Left ventricle myocardium inferior (tissue), 1 donor: Measurements from ENCODE around the gene CNN3. TPM values are rescaled to one million over a fixed set of nuclear protein-coding genes. Genes with fewer than 3 reads are reported as not detected.

Experiments used
- DNase-seq: peaks from one replicate; pipeline ENCODE4 v3.0.0-alpha.2; 2020
- H3K27ac ChIP-seq: fragments of 200-600 bp; replicated peaks from 2 replicates; pipeline ENCODE4 v1.8.0; 2021
- H3K27me3 ChIP-seq: fragments of 200-600 bp; 2 replicates; pipeline ENCODE4 v1.8.0; 2021; ENCODE audit warnings: low read depth
- H3K36me3 ChIP-seq: fragments of 200-600 bp; 2 replicates; pipeline ENCODE4 v1.8.0; 2021
- H3K4me1 ChIP-seq: fragments of 200-600 bp; 2 replicates; pipeline ENCODE4 v1.8.0; 2021
- H3K4me3 ChIP-seq: fragments of 200-600 bp; 2 replicates; pipeline ENCODE4 v1.8.0; 2021; ENCODE audit warnings: mild to moderate bottlenecking, moderate library complexity
- H3K9me3 ChIP-seq: fragments of 200-600 bp; replicated peaks from 2 replicates; pipeline ENCODE4 v1.8.0; 2021
- CTCF ChIP-seq: fragments of 200-600 bp; IDR thresholded peaks from 2 replicates; pipeline ENCODE4 v1.8.0; 2021; ENCODE audit warnings: antibody characterized with exemption, mild to moderate bottlenecking, borderline replicate concordance
- intact Hi-C: fragments of 100-400 bp; cut with micrococcal nuclease; formaldehyde crosslinking; loops from one replicate; pipeline ENCODE4 v1.11.0; 2022
- total RNA-seq: library from RNA; stranded (reverse); fragmentation: NEBNext Ultra II Directional; extraction: Animal tissue kit (Norgen Biotek cat#: 25700); gene quantifications from one replicate; pipeline ENCODE4 v1.2.1, GENCODE V29; 2021
- donor health status: DM: no; HTN: yes; CAD: no; lungs with severe emphysema.

Gene CNN3
- total RNA-seq, 1 donor from 2014 or later, result 67.9 TPM

GRCh38 chr1:94875794-94876193, 51.1 kb downstream of the CNN3 start:
- Histone ChIP-seq H3K9me3 (no peaks in the 10 kb centered on the region), H3K27ac (no peak overlapping the region), H3K4me3 (no peak overlapping the region), H3K4me1 (peaks cover 17% of the 10 kb centered on the region), H3K36me3 (no peaks in the 10 kb centered on the region), H3K27me3 (no peaks in the 10 kb centered on the region)
- no peak for TF ChIP-seq CTCF
- no peak for DNase-seq
- intact Hi-C loops, result no loop called here

GRCh38 chr1:94874423-94874822, 52.5 kb downstream of the CNN3 start:
- Histone ChIP-seq H3K27ac (peak overlapping the region; percentile 51), H3K4me3 (no peak overlapping the region), H3K36me3 (no peaks in the 10 kb centered on the region), H3K27me3 (no peaks in the 10 kb centered on the region), H3K9me3 (no peaks in the 10 kb centered on the region), H3K4me1 (peaks cover 17% of the 10 kb centered on the region)
- DNase-seq, result no peak
- TF ChIP-seq CTCF, result no peak
- intact Hi-C loops, result no loop called here

GRCh38 chr1:94873520-94874351, 53.2 kb downstream of the CNN3 start:
- H3K36me3 ChIP-seq, result no peaks in the 10 kb centered on the region
- no peaks in the 10 kb centered on the region for H3K9me3 ChIP-seq
- intact Hi-C loops, result no loop called here
- H3K4me1 ChIP-seq, result peaks cover 17% of the 10 kb centered on the region
- no peak for DNase-seq
- no peak overlapping the region for H3K4me3 ChIP-seq
- H3K27me3 ChIP-seq, result no peaks in the 10 kb centered on the region
- no peak for TF ChIP-seq CTCF
- peak overlapping the region; percentile 51 for H3K27ac ChIP-seq

GRCh38 chr1:94872771-94873495, 54.0 kb downstream of the CNN3 start:
- Histone ChIP-seq H3K36me3 (no peaks in the 10 kb centered on the region), H3K27ac (peak overlapping the region; percentile 51), H3K9me3 (no peaks in the 10 kb centered on the region), H3K4me3 (no peak overlapping the region), H3K4me1 (peaks cover 17% of the 10 kb centered on the region), H3K27me3 (no peaks in the 10 kb centered on the region)
- DNase-seq, result no peak
- intact Hi-C loops, result no loop called here
- no peak for TF ChIP-seq CTCF

GRCh38 chr1:94871031-94871430, 55.9 kb downstream of the CNN3 start:
- no peak for TF ChIP-seq CTCF
- DNase-seq, result no peak
- Histone ChIP-seq H3K4me1 (peaks cover 23% of the 10 kb centered on the region), H3K36me3 (no peaks in the 10 kb centered on the region), H3K9me3 (no peaks in the 10 kb centered on the region), H3K27me3 (no peaks in the 10 kb centered on the region), H3K27ac (no peak overlapping the region), H3K4me3 (no peak overlapping the region)
- intact Hi-C loops, result no loop called here
